ENCODE measurements around the gene TCEAL8.

DNA sequence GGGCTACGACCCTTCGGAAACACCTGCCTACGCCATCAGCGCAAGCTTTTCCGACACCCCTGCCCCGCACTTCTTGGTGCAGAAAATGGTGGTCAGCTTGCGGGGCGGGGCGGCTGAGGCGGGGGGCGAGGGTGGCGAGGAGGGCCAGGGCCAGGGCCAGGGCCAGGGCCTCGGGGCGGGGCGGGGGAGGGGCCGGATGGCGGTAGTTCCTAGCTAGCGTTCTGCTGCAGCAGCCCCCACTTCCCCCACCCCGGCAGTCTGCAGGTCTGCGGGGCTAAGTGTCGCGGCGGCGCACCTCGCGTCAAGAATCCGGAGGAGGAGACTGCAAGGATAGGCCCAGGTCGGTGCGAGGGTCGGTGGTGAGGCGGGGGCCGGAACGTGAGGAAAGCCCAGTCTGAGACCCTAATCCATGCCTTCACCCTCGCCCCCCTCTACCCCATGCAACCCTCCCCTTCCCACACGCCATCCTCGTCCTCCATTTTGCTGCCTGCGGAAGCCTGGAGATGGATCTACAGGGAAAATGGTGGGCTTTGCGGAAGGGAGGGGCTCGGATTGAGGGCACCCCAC is 39.4 kb downstream of the TCEAL8 start:
- TF ChIP-seq, protein P1, sequence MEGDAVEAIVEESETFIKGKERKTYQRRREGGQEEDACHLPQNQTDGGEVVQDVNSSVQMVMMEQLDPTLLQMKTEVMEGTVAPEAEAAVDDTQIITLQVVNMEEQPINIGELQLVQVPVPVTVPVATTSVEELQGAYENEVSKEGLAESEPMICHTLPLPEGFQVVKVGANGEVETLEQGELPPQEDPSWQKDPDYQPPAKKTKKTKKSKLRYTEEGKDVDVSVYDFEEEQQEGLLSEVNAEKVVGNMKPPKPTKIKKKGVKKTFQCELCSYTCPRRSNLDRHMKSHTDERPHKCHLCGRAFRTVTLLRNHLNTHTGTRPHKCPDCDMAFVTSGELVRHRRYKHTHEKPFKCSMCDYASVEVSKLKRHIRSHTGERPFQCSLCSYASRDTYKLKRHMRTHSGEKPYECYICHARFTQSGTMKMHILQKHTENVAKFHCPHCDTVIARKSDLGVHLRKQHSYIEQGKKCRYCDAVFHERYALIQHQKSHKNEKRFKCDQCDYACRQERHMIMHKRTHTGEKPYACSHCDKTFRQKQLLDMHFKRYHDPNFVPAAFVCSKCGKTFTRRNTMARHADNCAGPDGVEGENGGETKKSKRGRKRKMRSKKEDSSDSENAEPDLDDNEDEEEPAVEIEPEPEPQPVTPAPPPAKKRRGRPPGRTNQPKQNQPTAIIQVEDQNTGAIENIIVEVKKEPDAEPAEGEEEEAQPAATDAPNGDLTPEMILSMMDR (IDR thresholded peaks at IDR 0.05): no peak
- TF ChIP-seq POLR2A (IDR thresholded peaks at IDR 0.05) (no peak), EP300 (IDR thresholded peaks at IDR 0.05) (no peak), POLR2AphosphoS5 (IDR thresholded peaks at IDR 0.05) (no peak)
